ENCODE results near the gene TGM2.

Gene TGM2

GRCh38 chr20:38194971-38195504 lies 30.0 kb upstream of the TGM2 start:
- Mint-ChIP-seq H3K4me1 (ENCODE audit: low read depth) (no peaks in the 10 kb centered on the region), H3K4me3 (no peak overlapping the region), H3K9me3 (peaks cover 6% of the 10 kb centered on the region), H3K27ac (no peak overlapping the region), H3K27me3 (ENCODE audit: low read depth) (no peaks in the 10 kb centered on the region), H3K36me3 (ENCODE audit: low read depth) (no peaks in the 10 kb centered on the region)
- DNase-seq (ENCODE audit: low spot score), result no peak

GRCh38 chr20:38193586-38194105 lies 28.6 kb upstream of the TGM2 start:
- Mint-ChIP-seq H3K4me3 (no peak overlapping the region), H3K9me3 (peaks cover 6% of the 10 kb centered on the region), H3K27ac (no peak overlapping the region), H3K27me3 (ENCODE audit: low read depth) (no peaks in the 10 kb centered on the region), H3K36me3 (ENCODE audit: low read depth) (no peaks in the 10 kb centered on the region), H3K4me1 (ENCODE audit: low read depth) (no peaks in the 10 kb centered on the region)
- no peak for DNase-seq (ENCODE audit: low spot score)

GRCh38 chr20:38192323-38192885 lies 27.3 kb upstream of the TGM2 start:
- Mint-ChIP-seq H3K27ac (no peak overlapping the region), H3K4me1 (ENCODE audit: low read depth) (no peaks in the 10 kb centered on the region), H3K36me3 (ENCODE audit: low read depth) (no peaks in the 10 kb centered on the region), H3K27me3 (ENCODE audit: low read depth) (peaks cover 2% of the 10 kb centered on the region), H3K9me3 (peaks cover 6% of the 10 kb centered on the region), H3K4me3 (no peak overlapping the region)
- no peak for DNase-seq (ENCODE audit: low spot score)

GRCh38 chr20:38191654-38192053 lies 26.6 kb upstream of the TGM2 start:
- no peaks in the 10 kb centered on the region for H3K4me1 Mint-ChIP-seq (ENCODE audit: low read depth)
- H3K27me3 Mint-ChIP-seq (ENCODE audit: low read depth), result peaks cover 2% of the 10 kb centered on the region
- no peak overlapping the region for H3K27ac Mint-ChIP-seq

GRCh38 chr20:38190936-38191371 lies 25.9 kb upstream of the TGM2 start:
- H3K4me1 Mint-ChIP-seq (ENCODE audit: low read depth), result no peaks in the 10 kb centered on the region
- H3K27me3 Mint-ChIP-seq (ENCODE audit: low read depth), result peaks cover 3% of the 10 kb centered on the region
- H3K36me3 Mint-ChIP-seq (ENCODE audit: low read depth), result no peaks in the 10 kb centered on the region
- no peak overlapping the region for H3K27ac Mint-ChIP-seq
- H3K9me3 Mint-ChIP-seq, result peaks cover 6% of the 10 kb centered on the region
- no peak for DNase-seq (ENCODE audit: low spot score)
- no peak overlapping the region for H3K4me3 Mint-ChIP-seq

More at GRCh38 chr20:38191654-38192053, 26.6 kb upstream of the TGM2 start:
- Mint-ChIP-seq H3K36me3 (ENCODE audit: low read depth) (no peaks in the 10 kb centered on the region), H3K9me3 (peaks cover 6% of the 10 kb centered on the region), H3K4me3 (no peak overlapping the region)
- no peak for DNase-seq (ENCODE audit: low spot score)

GRCh38 chr20:38190166-38190565 lies 25.1 kb upstream of the TGM2 start:
- peaks cover 6% of the 10 kb centered on the region for H3K9me3 Mint-ChIP-seq
- H3K27ac Mint-ChIP-seq, result no peak overlapping the region
- peaks cover 3% of the 10 kb centered on the region for H3K27me3 Mint-ChIP-seq (ENCODE audit: low read depth)
- no peaks in the 10 kb centered on the region for H3K36me3 Mint-ChIP-seq (ENCODE audit: low read depth)
- H3K4me3 Mint-ChIP-seq, result no peak overlapping the region
- no peak for DNase-seq (ENCODE audit: low spot score)
- no peaks in the 10 kb centered on the region for H3K4me1 Mint-ChIP-seq (ENCODE audit: low read depth)

GRCh38 chr20:38187517-38187916 lies 22.4 kb upstream of the TGM2 start:
- Mint-ChIP-seq H3K27ac (no peak overlapping the region), H3K4me1 (ENCODE audit: low read depth) (no peaks in the 10 kb centered on the region), H3K4me3 (no peak overlapping the region), H3K27me3 (ENCODE audit: low read depth) (peaks cover 3% of the 10 kb centered on the region), H3K36me3 (ENCODE audit: low read depth) (no peaks in the 10 kb centered on the region), H3K9me3 (no peaks in the 10 kb centered on the region)
- DNase-seq (ENCODE audit: low spot score), result no peak

GRCh38 chr20:38186788-38187221 lies 21.7 kb upstream of the TGM2 start:
- Mint-ChIP-seq H3K27ac (no peak overlapping the region), H3K4me3 (no peak overlapping the region), H3K36me3 (ENCODE audit: low read depth) (no peaks in the 10 kb centered on the region), H3K4me1 (ENCODE audit: low read depth) (no peaks in the 10 kb centered on the region), H3K27me3 (ENCODE audit: low read depth) (peaks cover 6% of the 10 kb centered on the region), H3K9me3 (no peaks in the 10 kb centered on the region)
- no peak for DNase-seq (ENCODE audit: low spot score)

- DNase-seq (ENCODE audit: low spot score), result no peak
- H3K27ac Mint-ChIP-seq, result no peak overlapping the region
- H3K36me3 Mint-ChIP-seq (ENCODE audit: low read depth), result no peaks in the 10 kb centered on the region
- H3K9me3 Mint-ChIP-seq, result no peaks in the 10 kb centered on the region
- peaks cover 9% of the 10 kb centered on the region for H3K27me3 Mint-ChIP-seq (ENCODE audit: low read depth)
- H3K4me1 Mint-ChIP-seq (ENCODE audit: low read depth), result no peaks in the 10 kb centered on the region
- H3K4me3 Mint-ChIP-seq, result no peak overlapping the region
Observed at GRCh38 chr20:38184101-38184500, 19.0 kb upstream of the TGM2 start.

- peaks cover 10% of the 10 kb centered on the region for H3K27me3 Mint-ChIP-seq (ENCODE audit: low read depth)
- H3K27ac Mint-ChIP-seq, result no peak overlapping the region
- H3K9me3 Mint-ChIP-seq, result no peaks in the 10 kb centered on the region
- no peaks in the 10 kb centered on the region for H3K4me1 Mint-ChIP-seq (ENCODE audit: low read depth)
- DNase-seq (ENCODE audit: low spot score), result no peak
- H3K36me3 Mint-ChIP-seq (ENCODE audit: low read depth), result no peaks in the 10 kb centered on the region
- no peak overlapping the region for H3K4me3 Mint-ChIP-seq
Observed at GRCh38 chr20:38181971-38182370, 16.9 kb upstream of the TGM2 start.

- Mint-ChIP-seq H3K9me3 (no peaks in the 10 kb centered on the region), H3K27me3 (ENCODE audit: low read depth) (peaks cover 8% of the 10 kb centered on the region), H3K36me3 (ENCODE audit: low read depth) (no peaks in the 10 kb centered on the region), H3K27ac (no peak overlapping the region), H3K4me3 (no peak overlapping the region), H3K4me1 (ENCODE audit: low read depth) (no peaks in the 10 kb centered on the region)
- no peak for DNase-seq (ENCODE audit: low spot score)
Observed at GRCh38 chr20:38181207-38181801, 16.2 kb upstream of the TGM2 start.

GRCh38 chr20:38180781-38181180 lies 15.7 kb upstream of the TGM2 start:
- Mint-ChIP-seq H3K4me3 (no peak overlapping the region), H3K27me3 (ENCODE audit: low read depth) (peaks cover 8% of the 10 kb centered on the region), H3K36me3 (ENCODE audit: low read depth) (no peaks in the 10 kb centered on the region), H3K9me3 (no peaks in the 10 kb centered on the region), H3K4me1 (ENCODE audit: low read depth) (no peaks in the 10 kb centered on the region), H3K27ac (no peak overlapping the region)
- no peak for DNase-seq (ENCODE audit: low spot score)

GRCh38 chr20:38179846-38180245 lies 14.8 kb upstream of the TGM2 start:
- Mint-ChIP-seq H3K9me3 (no peaks in the 10 kb centered on the region), H3K4me1 (ENCODE audit: low read depth) (no peaks in the 10 kb centered on the region), H3K27me3 (ENCODE audit: low read depth) (peaks cover 8% of the 10 kb centered on the region), H3K27ac (no peak overlapping the region), H3K36me3 (ENCODE audit: low read depth) (no peaks in the 10 kb centered on the region), H3K4me3 (no peak overlapping the region)
- DNase-seq (ENCODE audit: low spot score), result no peak

GRCh38 chr20:38178581-38178980 lies 13.5 kb upstream of the TGM2 start:
- Mint-ChIP-seq H3K27me3 (ENCODE audit: low read depth) (peaks cover 8% of the 10 kb centered on the region), H3K27ac (no peak overlapping the region), H3K4me1 (ENCODE audit: low read depth) (no peaks in the 10 kb centered on the region), H3K36me3 (ENCODE audit: low read depth) (no peaks in the 10 kb centered on the region), H3K4me3 (no peak overlapping the region), H3K9me3 (no peaks in the 10 kb centered on the region)
- no peak for DNase-seq (ENCODE audit: low spot score)
